H1 (cell line): Measurements from ENCODE around the gene ACSF3. TPM values are rescaled to one million over a fixed set of nuclear protein-coding genes. Genes with fewer than 3 reads are reported as not detected.

ENCODE experiments used
- KDM4A ChIP-seq: IDR thresholded peaks from one replicate; pipeline ENCODE4 v1.7.1; 2012; ENCODE audit warnings: low read depth, mild to moderate bottlenecking, moderate library complexity, low read length, inconsistent platforms; ENCODE audit not compliant: severe bottlenecking
- SAP30 ChIP-seq: fragments of 300-600 bp; sonication (generic); IDR thresholded peaks from 2 replicates; pipeline ENCODE4 v1.7.1; 2012; ENCODE audit warnings: low read length, moderate library complexity, mild to moderate bottlenecking, inconsistent platforms; ENCODE audit not compliant: insufficient read depth, insufficient replicate concordance
- SIX5 ChIP-seq: IDR thresholded peaks from 2 replicates; pipeline ENCODE4 v1.6.1; 2011; ENCODE audit warnings: mild to moderate bottlenecking, low read depth, low read length
- polyA plus RNA-seq, 7 experiments: library from polyadenylated mRNA; depleted of rRNA in 3 of 7; stranded (reverse) in 5 of 7; unstranded in 2 of 7; fragments of >200 nt in 5 of 7; fragments of 200-250 nt in 2 of 7; gene quantifications; 1 replicate in 5 of 7; 2 replicates in 1 of 7; 4 replicates in 1 of 7; pipeline versions ENCODE4 v1.2.1 to v1.2.3, GENCODE V29; 2011 to 2013; ENCODE audit warnings: missing spikeins in 2 of 7, mixed read lengths in 2 of 7
- total RNA-seq: library from RNA; stranded (reverse); fragmentation: NEBNext Ultra II Directional; extraction: Animal tissue kit (Norgen Biotek cat#: 25700); gene quantifications from 2 replicates; pipeline ENCODE4 v1.2.1, GENCODE V29; 2021
- TF ChIP-seq, protein P1 (sequence below): IDR thresholded peaks from 2 replicates; pipeline ENCODE4 v1.6.1; 2012; ENCODE audit warnings: low read length, inconsistent platforms
- TF ChIP-seq, protein P2 (sequence below): IDR thresholded peaks from 2 replicates; pipeline ENCODE4 v1.6.1; 2012; ENCODE audit warnings: inconsistent platforms

Gene ACSF3
- total and polyA plus RNA-seq, 2 of the 8 experiments (the other 6 are each of a cell fraction or from before 2014, with no cell fraction given), result 15.6 to 22.9 TPM

DNA sequence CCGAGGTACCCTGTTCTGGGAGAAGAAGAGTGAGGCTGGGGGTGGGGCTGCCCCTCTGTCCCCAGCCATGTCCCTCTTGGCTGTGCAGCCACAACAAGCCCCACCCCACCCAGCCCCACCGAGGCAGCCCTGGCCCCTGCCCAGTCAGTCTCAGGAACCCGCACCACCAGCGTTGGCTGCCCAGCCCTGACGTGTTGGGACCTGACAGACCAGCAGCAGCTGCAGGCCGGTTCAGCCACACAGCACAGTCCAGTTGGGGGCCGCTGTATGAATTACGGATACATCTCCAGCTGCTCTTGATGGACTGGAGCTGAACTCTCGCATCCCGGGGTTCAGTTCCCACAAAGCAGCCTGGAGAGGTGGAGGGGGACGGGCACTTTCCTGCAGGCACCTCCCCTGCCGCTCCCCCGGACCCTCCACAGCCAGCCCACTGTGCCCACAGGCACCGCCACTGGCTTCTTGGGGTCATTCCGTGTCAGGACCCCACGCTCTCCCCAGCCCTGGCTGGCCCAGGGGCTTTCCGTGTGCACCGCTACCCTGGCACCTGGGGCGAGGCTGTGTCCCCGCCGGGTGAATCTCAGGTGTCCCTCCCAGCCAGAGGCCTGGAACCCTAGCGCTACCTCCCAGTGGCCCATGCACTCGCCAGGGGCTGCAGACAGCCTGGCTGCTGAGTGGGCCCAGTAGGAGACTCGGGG lies 84.9 kb downstream of the ACSF3 start (continued):
- TF ChIP-seq, protein P1, sequence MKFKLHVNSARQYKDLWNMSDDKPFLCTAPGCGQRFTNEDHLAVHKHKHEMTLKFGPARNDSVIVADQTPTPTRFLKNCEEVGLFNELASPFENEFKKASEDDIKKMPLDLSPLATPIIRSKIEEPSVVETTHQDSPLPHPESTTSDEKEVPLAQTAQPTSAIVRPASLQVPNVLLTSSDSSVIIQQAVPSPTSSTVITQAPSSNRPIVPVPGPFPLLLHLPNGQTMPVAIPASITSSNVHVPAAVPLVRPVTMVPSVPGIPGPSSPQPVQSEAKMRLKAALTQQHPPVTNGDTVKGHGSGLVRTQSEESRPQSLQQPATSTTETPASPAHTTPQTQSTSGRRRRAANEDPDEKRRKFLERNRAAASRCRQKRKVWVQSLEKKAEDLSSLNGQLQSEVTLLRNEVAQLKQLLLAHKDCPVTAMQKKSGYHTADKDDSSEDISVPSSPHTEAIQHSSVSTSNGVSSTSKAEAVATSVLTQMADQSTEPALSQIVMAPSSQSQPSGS, result no peak
- TF ChIP-seq SIX5 (no peak), SAP30 (no peak), KDM4A (no peak)
- TF ChIP-seq, protein P2, sequence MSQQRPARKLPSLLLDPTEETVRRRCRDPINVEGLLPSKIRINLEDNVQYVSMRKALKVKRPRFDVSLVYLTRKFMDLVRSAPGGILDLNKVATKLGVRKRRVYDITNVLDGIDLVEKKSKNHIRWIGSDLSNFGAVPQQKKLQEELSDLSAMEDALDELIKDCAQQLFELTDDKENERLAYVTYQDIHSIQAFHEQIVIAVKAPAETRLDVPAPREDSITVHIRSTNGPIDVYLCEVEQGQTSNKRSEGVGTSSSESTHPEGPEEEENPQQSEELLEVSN, result no peak
- TF ChIP-seq, all 59 proteins: peak for 0
